ENCODE results near the gene PDE4D.
A peak's percentile ranks its signal among the peaks of the same experiment; 100 is the strongest.
"Not testable (repeated sequence)": the region's sequence is repeated elsewhere in the genome, so short reads cannot be mapped to it uniquely, and the experiment has no call there.

PDE4D gene

GRCh38 chr5:59016925-59017324 is 876.6 kb downstream of the PDE4D start:
- no peak for DNase-seq

- no peak for DNase-seq
Measured at GRCh38 chr5:59008816-59009473, 884.6 kb downstream of the PDE4D start.

- DNase-seq: peak; percentile 34
Measured at GRCh38 chr5:59007460-59008063, 886.0 kb downstream of the PDE4D start.

- no peak for DNase-seq
Measured at GRCh38 chr5:59005934-59006701, 887.4 kb downstream of the PDE4D start.

GRCh38 chr5:59003641-59004040 is 889.9 kb downstream of the PDE4D start:
- no peak for DNase-seq

GRCh38 chr5:59003124-59003523 is 890.4 kb downstream of the PDE4D start:
- DNase-seq: no peak

GRCh38 chr5:59002162-59002825 is 891.2 kb downstream of the PDE4D start:
- DNase-seq: no peak

- DNase-seq: no peak
Measured at GRCh38 chr5:59001716-59002115, 891.8 kb downstream of the PDE4D start.

GRCh38 chr5:59001154-59001553 is 892.4 kb downstream of the PDE4D start:
- DNase-seq: peak; percentile 36

GRCh38 chr5:59000211-59000610 is 893.3 kb downstream of the PDE4D start:
- no peak for DNase-seq

GRCh38 chr5:58999804-59000203 is 893.7 kb downstream of the PDE4D start:
- DNase-seq: no peak

GRCh38 chr5:58998544-58998943 is 895.0 kb downstream of the PDE4D start:
- DNase-seq: no peak

GRCh38 chr5:58995779-58996178 is 897.7 kb downstream of the PDE4D start:
- not testable (repeated sequence) for DNase-seq

- DNase-seq: no peak
Measured at GRCh38 chr5:58993461-58993860, 900.1 kb downstream of the PDE4D start.

GRCh38 chr5:58988938-58989337 is 904.6 kb downstream of the PDE4D start:
- DNase-seq: no peak

- DNase-seq: peak; percentile 31
Measured at GRCh38 chr5:58987193-58987592, 906.3 kb downstream of the PDE4D start.

GRCh38 chr5:58986281-58986680 is 907.2 kb downstream of the PDE4D start:
- DNase-seq: no peak

GRCh38 chr5:58985759-58986158 is 907.8 kb downstream of the PDE4D start:
- DNase-seq: no peak

GRCh38 chr5:58985311-58985710 is 908.2 kb downstream of the PDE4D start:
- no peak for DNase-seq

- peak; percentile 14 for DNase-seq
Measured at GRCh38 chr5:58983526-58984452, 909.7 kb downstream of the PDE4D start.

GRCh38 chr5:58980890-58981289 is 912.6 kb downstream of the PDE4D start:
- DNase-seq: no peak

- DNase-seq: no peak
Measured at GRCh38 chr5:58979090-58979489, 914.4 kb downstream of the PDE4D start.
